Activated CD4-positive, alpha-beta T cell treated with anti-CD3 and anti-CD28 coated beads, Interleukin-2, amount 50 U/mL, for 16 hours (primary cell): ENCODE measurements around the gene LTB4R.
A peak's percentile ranks its signal among the peaks of the same experiment; 100 is the strongest.
"Not testable (repeated sequence)": the region's sequence is repeated elsewhere in the genome, so short reads cannot be mapped to it uniquely, and the experiment has no call there.

ENCODE experiments used
- DNase-seq: peaks from one replicate; pipeline ENCODE4 v3.0.0-alpha.2; 2020

Gene LTB4R

DNA sequence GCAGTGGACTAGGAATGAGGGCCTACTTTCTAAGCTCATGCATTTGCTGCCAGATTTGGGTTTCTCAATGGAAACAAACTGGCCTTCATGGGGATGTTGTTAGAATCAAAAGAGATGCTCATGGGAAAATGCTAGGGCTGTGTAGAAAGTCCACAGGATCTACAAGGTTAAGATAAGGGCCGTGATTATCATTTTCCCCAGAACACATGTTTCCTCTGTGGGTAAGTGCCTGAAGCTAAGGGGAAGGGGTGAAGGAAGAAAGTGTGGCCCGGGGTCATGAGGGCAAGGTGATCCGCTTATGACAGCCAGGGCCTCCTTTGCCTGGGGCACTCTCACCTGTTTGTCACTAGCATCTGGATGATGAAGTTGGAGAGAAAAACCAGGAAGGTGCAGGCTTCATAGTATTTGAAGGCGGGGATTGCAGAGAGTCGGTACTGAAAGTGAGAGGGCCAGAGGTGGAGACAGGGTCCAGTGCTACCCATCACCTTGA is 13.8 kb downstream of the LTB4R start:
- DNase-seq, result no peak

DNA sequence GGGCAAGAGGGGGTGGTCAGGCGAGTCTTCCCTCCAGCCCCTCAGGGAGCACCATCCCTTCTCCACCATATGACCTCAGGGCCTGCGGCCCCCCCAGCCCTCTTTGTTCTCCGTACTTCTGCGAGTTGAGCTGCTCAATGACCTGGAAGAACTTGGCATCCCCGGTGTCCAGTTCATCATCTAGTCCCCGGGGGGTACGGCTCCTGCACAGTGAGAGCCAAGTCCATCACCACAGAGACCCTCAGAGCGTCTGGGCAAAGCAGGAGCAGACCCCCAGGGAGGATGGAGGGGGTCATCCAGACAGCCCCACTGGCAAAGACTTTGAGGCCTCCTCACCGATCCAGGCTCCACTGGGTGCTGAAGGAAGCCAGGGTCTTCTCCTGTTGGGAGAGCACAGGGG is 14.7 kb downstream of the LTB4R start:
- no peak for DNase-seq

DNA sequence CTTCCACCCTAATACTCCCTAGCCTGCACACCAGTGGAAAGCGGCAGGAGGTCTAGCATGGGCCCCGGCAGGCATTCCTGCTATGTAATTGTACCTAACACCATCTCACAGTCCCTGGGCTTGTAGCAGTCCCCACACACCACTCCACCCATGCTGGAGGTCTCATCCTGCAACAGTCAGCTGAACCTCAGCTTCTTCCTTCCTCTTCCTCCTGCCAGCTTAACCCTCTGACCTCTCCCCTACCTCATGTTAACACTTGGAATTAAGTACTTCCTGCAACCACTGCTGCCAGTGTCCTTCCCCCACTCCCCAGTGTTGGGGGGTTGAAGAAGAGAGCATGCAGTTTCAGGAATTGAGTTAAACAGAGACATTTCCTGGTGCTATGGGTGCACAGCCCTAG is 16.0 kb downstream of the LTB4R start:
- DNase-seq, result no peak

DNA sequence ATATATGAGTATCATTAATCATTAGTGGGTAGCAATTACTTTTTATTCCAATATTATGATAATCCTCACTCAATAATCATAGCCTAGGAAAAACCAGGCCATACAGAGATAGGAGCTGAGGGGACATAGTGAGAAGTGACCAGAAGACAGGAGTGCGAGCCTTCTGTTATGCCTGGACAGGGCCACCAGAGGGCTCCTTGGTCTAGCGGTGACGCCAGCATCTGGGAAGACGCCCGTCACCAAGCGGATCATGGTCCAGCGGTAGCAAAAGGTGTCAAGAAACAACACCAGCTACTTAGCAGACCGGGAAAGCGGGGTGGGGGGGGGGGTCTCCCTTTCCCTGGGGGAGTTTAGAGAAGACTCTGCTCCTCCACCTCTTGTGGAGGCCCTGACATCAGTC is 16.6 kb downstream of the LTB4R start:
- not testable (repeated sequence) for DNase-seq

DNA sequence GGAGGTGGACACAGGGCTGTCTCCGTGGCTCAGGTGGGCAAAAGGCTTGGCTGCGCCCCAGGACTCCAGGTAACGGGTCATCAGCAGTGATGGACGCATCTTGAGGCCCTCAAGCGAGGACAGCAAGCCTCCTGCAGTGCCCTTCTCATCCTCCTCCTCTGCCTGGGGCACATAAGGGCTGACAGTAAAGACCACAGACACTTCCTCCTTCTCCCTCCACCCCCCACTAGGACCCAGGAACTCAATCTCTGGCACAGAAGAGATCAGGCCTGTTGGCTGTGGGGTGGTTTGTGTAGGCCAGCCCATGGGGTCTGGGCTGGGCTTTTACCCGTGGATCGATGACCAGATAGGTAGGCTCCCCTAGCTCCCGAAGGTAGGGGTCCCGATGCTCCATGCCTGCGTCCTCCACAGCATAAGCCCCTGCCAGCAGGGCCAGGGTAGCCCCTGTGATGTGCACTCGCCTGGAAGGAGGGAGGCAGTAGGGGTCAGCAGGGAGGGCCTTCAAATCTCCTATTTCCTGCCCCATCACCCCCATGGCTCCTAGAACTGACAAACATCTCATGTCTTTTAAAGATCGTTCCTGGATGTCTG is 17.9 kb downstream of the LTB4R start:
- no peak for DNase-seq

DNA sequence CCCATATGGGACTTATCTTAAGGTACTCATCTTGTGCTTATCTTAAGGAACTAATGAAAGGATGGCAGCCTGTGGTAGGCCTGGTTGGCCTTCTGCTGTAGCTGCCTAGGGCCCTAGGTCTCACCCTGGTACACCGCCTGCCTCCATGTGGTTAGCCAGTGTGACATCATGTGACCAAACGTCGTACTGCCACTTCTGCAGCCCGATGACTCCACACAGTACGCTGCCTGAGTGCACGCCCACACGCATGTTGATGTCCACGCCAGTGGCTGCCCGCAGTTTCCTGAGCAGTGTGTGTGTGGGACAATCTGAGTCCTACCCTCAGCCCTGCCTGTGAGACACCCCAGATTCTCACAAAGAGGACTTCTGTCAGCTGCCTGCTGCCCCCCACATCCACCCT is 18.4 kb downstream of the LTB4R start:
- peak; percentile 80 for DNase-seq

DNA sequence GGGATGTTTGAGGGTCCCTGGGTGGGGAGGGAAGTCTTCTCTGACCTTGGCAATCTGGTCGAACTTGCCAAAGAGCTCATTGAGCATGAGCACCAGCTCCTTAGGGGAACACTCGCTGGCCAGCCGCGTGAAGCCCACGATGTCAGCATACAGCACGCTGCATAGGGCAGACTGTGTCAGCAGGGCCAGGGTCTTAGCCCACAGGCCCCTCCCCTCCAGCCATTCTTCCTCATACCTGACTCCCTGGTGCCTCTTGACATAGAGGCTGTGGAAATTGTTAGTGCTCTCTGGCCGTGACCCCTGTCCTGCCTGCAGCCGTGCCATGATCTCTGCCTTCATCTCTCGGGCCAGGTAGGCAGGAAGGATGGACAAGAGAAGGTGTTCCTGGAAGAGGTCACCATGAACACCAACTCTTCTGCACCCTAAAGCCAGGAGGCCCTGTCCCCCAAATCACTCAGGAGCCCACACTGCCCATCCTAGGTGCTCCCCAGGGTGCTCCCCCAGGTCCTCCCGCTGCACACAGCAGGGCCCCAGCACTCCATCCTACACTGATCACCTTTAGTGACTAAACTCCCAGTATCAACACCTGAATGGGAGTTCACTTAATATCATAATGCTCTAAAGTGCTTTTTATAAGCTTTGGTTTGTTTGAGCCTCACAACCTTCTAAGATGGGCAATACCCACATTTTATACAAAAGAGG is 19.8 kb downstream of the LTB4R start:
- no peak for DNase-seq

DNA sequence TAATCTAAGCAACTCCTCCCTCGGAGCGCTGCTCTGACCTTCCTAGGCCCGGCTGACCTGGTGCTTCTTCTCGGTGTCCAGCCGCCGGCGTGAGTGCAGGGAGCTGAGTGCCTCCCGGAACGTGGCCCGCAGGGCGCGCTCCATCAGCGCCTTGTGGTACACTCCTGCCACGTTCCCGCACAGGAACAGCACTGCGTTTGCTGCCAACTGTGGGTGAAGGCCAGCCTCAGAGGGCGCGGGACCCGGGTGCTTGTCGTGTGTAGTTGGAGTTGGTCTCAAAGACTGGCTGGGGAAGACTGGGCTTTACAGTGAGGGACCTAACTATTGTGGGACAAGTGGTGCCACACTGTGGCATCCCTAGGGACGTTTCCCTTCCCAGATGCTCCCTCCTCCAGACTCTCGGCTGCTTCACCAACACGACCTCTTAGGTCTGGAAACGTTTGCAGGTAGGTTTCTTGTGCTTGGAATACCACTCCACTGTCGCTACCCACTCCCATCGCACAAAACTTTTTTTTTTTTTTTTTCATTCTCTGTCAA is 20.5 kb downstream of the LTB4R start:
- no peak for DNase-seq

DNA sequence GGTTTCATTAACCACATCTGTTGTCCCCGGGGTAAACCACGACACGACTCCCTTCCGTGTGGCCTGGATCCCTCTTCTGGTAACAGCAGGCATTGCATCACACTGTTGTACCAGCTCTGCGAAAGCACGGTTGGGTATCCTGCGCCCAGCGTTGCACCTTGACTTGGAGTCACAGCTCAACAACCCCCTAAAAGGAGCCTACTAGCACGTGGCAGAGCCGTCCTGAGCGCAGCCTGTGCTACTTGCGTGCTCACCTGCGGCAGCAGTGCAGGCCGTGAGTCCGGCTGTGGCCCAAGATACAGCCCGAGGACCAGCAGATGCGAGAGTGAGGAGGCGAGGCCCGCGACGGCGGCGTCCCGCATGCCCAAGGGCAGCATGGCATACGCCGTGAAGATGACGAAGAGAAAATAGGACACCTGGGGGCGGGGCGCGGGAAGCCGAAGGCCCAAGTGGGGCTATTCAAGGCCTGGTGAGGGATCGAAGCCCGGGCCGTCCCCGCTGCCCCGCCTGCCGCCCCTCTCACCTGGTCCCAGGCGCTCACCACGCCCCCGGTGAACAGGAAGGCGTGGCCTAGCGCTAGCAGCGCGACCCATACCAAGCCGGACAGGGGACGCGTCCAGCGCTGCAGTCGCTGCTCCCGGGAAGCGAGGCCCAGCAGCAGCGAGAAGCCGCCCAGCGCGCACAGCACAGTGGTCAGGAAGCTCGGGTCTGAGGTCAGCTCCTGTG is 21.1 kb downstream of the LTB4R start:
- DNase-seq, result peak; percentile 92

DNA sequence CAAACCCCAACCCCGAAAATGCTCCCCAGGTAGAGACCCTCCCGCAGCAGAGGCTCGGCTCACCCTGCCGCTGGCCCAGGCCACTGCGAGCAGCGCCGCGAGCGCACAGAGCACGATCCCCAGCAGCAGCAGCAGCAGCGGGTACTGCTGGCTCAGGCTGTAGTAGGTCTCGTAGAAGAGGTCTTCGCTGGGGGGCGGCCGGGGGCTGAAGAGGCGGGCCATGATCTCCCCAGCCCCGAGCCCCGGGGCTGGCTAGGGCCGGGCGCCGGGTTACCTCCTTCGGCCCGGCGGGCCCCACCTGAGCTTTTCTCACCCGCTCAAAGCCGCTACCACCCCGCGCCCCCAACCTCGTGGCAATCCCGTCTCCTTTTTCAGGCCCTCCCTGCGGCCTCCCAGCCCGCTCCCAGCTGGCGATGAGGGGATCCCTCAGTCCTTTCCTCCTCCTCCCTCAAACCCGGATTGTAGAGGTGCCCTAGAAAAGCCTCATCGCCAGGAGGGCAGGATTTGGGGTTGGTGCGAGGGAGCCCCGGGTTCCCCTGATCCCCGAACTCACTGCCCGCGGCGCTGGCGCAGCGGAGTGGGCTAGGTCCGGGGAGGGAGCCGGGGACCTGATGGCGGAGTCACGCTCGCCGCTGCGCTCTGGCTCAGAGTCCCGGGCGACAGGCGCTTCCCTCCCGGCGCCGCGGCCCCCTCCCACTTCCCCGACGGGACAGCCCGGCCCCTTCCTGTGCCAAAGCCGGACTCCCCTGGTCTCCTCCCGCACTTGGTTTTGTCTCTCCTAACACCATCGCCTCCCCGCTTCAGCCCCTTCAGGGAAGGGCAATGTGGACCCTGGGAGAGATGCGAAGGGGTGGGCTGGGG is 23.4 kb downstream of the LTB4R start, which contains the start of gene ADCY4:
Gene ADCY4, minus strand, starts transcription at position 641 of the 861 bp plus-strand sequence. Its CDS starts 419 bp downstream, at position 222.
- no peak for DNase-seq

DNA sequence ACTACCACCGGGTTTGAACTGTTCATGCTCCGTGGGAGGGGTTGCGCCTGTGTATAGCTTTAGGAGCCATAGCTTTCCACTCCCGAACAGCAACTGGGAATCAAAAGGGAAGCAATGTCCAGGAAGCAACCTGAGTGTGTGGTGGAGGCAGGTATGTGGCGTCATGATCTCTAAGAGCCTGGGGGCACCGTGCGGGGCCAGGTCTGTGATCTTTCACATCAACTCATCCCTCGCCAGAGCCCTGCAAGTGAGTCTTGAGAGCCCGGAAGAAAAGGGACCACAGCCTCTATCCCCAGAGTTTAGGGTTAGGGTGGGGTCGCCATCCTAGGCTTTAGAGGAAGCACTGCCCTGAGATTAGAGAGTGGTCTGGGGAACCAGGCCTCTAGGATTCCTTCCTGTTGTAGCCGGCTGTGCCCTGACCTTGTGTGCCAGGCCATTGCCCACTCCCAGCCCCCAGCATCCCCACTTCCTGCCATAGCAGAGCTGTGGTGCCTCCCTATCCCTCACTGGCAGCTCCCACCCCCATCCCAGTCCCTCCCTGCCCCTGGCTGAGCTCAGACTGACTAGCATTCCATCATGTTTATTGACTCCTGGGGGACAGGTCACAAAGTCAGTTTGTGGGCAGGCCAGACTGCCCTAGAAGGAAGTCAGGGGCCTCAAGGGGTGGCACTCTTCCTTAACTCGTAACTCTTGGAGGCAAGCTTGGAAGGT is 24.3 kb downstream of the LTB4R start:
- no peak for DNase-seq

DNA sequence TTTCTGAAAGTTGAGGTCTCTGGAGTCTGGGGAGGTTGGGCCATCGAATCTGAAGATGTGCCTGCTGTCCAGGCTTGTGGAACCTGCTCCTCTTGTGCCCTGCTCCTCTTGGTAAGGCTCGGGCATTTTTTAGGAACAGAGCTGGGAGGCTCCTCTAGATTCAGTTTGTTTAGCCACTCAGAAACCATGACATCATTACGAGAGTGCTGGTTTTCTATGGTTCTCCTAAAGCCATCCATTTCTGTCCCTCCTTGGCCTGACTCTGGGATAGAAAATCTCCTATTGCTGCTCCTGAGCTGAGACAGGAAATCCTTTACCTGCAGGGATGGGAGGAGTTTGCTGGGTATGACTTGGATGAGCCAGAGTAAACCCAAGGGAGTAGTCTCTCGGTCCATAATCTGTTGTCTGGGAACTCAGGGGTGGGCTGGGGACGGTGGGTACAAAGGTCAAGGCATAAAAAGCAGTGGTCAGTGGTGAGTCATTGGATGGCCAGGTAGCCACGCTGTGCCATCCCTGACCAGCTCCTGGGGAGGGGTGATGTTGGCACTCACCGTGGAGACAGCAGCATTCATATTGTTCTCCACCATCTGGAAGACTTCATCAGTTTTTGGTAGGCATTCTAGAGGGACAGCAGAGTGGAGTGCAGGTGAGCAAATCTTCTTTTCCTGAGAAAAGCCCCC is 26.0 kb downstream of the LTB4R start:
- DNase-seq, result no peak

DNA sequence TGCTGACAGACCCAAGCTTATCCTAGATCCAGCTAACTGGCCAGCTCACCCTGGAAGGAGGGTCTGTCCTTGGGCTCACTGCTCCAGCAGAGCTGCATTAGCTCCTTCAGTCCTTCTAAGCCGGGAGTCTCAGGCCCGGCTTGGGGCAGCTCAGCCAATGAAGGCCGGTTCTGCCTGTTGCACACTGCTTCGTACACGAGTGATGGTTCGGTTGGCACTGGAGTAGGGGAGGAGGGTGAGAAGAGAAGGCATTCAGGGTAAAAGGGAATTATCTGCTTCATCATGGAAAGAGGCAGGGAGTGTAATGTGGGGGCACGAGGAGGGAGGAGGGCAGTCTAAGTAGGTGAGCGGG is 26.5 kb downstream of the LTB4R start:
- DNase-seq, result no peak

DNA sequence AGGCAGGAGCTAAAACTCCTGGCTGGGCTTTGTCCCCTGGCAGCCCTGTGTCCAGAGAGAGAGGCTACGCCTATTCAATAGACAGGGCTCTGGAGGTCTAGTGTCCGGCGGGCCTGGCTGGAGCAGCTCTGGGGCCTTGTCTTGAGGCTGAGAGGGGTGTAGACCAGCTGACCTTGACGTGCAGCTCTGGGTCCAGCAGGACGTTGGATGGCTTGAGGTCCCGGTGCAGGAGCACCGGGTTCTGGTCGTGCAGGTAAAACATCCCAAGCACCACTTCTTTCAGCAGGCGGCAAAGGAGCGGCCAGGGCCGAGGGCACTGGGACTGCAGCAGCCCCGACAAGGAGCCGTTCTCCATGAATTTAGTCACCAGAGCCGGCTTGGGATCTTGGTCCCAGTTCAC is 27.5 kb downstream of the LTB4R start:
- DNase-seq, result no peak

DNA sequence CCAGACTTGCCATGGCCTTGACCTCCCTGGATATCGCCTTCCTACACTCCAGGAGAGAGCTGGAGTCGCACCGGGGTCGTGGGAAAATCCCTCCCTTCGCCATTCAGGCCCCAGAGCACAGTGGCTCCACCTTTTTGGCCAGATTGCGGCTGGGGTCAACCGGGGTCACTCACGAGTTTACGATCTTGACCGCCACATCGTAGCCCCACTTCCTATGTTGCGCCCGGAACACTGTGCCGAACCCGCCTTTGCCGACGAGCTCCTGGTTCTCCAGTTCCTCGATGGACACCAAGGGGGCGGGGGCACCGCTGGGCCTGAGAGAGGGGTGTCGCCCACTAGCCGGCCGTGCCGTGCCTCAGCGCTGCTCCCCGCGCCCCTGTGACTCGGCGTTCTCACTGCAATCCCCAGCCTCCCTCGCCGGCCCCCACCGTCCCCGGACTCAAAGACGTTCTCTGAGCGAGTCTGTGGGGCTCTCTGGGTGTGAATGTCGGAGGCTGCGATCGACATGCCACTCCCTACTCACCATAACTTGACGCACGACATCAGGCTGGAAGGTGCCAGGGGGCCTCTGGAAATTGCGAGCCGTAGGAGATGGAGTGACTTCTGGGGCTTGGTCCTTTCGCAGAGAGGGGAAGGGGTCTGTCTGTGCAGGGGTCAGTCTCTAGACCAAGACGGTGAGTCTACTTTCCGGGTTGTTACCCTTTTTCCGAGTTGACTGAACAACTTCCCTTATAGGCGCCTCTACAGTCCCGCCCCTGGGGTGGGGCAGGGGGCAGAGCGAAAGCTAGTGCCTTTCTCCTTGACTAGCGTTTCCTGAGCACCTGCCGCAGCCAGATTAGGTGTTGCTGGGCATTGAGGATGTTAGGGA is 28.2 kb downstream of the LTB4R start, which contains the start of gene RIPK3:
Gene RIPK3, minus strand, starts transcription at position 708 of the 868 bp plus-strand sequence. Its CDS starts 165 bp downstream, at position 543.
- DNase-seq, result peak; percentile 67

DNA sequence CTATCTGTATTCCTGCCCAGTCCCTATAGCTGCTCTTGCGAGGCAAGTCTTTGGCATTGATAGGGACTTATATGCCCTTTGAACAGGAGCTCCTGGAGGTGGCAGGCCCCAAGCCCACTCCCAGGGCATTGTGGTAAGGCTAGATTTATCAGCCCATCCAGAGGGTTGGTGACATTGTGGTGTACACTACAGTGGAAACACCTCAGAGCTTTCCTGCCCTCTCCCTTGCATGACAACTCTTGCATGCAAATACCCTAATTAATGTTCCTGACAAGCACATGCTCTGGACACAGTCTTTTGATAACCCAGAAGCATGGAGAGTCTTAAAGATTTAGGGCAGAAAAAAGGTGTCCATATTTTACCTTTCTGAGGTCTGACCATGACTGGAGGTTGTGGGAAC is 29.3 kb downstream of the LTB4R start:
- DNase-seq, result no peak

DNA sequence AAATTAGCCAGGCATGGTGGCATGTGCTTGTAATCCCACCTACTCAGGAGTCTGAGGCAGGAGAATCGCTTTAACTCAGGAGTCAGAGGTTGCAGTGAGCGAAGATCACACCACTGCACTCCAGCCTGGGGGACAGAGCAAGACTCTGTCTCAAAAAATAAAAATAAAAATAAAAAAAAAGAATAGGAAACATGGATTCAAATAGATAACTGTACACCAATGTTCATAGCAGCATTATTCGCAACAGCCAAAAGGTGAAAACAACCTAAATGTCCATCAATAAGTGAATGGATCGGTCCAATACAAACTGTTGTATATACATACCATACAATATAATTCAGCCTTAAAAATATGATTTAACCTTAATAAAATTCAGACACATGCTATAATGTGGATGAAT is 31.6 kb downstream of the LTB4R start:
- DNase-seq, result no peak

DNA sequence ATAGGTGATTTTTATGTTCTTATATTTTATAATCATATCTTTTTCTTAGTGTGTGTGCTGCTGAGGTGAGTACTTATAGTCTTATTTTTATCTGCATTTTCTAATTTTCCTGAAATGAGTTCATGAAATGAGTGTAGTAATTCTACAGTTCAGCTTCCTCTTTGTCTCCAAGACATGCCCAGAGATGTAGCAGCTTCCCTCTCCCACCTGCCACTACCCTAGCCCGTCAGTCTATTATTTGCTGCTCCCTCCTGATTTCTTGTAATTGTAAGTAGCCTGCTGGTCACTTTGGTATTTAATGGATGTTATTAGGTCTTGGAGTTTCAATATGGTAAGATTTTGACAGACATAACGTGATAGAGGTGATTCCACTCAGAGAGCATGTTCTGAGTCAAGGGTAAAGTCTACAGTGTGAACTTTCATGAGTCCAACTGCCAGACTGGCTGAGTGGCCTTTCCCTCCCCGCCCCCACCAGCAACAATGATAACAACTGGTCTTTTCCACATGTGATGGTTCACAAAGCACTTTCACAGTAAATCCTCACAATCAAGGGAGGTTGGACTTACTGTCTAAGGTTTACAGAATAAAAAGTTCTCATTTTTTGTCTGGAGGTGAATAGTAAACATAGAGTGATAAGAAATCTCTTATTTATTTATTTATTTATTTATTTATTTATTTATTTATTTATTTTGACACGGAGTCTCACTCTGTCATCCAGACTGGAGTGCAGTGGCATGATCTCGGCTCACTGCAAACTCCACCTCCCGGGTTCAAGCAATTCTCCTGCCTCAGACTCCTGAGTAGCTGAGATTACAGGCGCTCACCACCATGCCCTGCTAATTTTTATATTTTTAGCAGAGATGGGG is 32.7 kb downstream of the LTB4R start:
- no peak for DNase-seq

DNA sequence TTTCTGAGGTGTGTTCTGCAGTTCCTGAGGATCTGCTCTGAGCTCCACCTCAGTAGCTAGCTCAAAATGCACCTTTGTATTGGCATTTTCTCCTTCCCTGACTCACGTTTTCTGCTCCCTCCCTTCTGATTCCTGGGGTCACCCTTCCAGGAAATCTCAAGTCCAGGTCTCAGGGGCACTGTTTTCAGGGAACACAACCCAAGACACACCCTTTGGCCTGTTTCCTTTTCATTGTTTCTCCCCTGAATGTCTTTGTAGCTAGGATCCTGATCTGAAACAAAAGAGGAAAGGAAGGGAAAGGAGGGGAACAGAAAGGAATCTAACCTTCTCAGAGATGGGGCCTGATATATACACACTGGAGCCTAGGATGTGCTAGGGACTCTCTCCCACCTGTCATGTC is 35.8 kb downstream of the LTB4R start:
- DNase-seq, result no peak
